Neural progenitor cell (in vitro differentiated cells): ENCODE measurements around the gene ADCY5. TPM values are rescaled to one million over a fixed set of nuclear protein-coding genes. Genes with fewer than 3 reads are reported as not detected.

Source experiments
- DNase-seq: peaks from one replicate; pipeline ENCODE4 v3.0.0-alpha.2; 2016; ENCODE audit warnings: low spot score
- H2AFZ ChIP-seq: fragments of 200-600 bp; sonication (generic); replicated peaks from 2 replicates; pipeline ENCODE4 v1.6.1; 2016; ENCODE audit warnings: antibody characterized with exemption
- H3F3A ChIP-seq: fragments of 200-600 bp; sonication (generic); 2 replicates; pipeline ENCODE4 v1.6.1; 2016; ENCODE audit warnings: antibody characterized with exemption, low read depth
- H3K27ac ChIP-seq: fragments of 200-600 bp; sonication (generic); 2 replicates; pipeline ENCODE4 v1.5.1; 2016; ENCODE audit warnings: mild to moderate bottlenecking
- H3K27me3 ChIP-seq: fragments of 200-600 bp; sonication (generic); 2 replicates; pipeline ENCODE4 v1.6.1; 2016; ENCODE audit warnings: mild to moderate bottlenecking, moderate library complexity
- H3K36me3 ChIP-seq: fragments of 200-600 bp; sonication (generic); 2 replicates; pipeline ENCODE4 v1.5.1; 2016
- H3K4me1 ChIP-seq: fragments of 200-600 bp; sonication (generic); 2 replicates; pipeline ENCODE4 v1.6.1; 2016; ENCODE audit warnings: mixed run types
- H3K4me2 ChIP-seq: fragments of 200-600 bp; sonication (generic); 2 replicates; pipeline ENCODE4 v1.6.1; 2016
- H3K4me3 ChIP-seq: fragments of 200-600 bp; sonication (generic); 2 replicates; pipeline ENCODE4 v1.5.1; 2016
- H3K79me2 ChIP-seq: fragments of 200-600 bp; sonication (generic); 2 replicates; pipeline ENCODE4 v1.6.1; 2016; ENCODE audit warnings: low read depth
- H3K9ac ChIP-seq: fragments of 200-600 bp; sonication (generic); 2 replicates; pipeline ENCODE4 v1.6.1; 2016
- H3K9me3 ChIP-seq: fragments of 200-600 bp; sonication (generic); 2 replicates; pipeline ENCODE4 v1.5.1; 2016; ENCODE audit warnings: low read depth
- H4K20me1 ChIP-seq: fragments of 200-600 bp; sonication (generic); 2 replicates; pipeline ENCODE4 v1.6.1; 2016; ENCODE audit warnings: low read depth
- H3K27ac Mint-ChIP-seq: 3 replicates; pipeline ENCODE4 v1.8.0; 2021; ENCODE audit warnings: mixed read lengths
- H3K27me3 Mint-ChIP-seq: 2 replicates; pipeline ENCODE4 v1.8.0; 2022; ENCODE audit warnings: low read depth, mild to moderate bottlenecking, inconsistent platforms, moderate library complexity, mixed read lengths; ENCODE audit not compliant: insufficient read depth
- H3K36me3 Mint-ChIP-seq: 3 replicates; pipeline ENCODE4 v1.8.0; 2021; ENCODE audit warnings: mixed read lengths
- H3K4me1 Mint-ChIP-seq: 3 replicates; pipeline ENCODE4 v1.8.0; 2021; ENCODE audit warnings: mixed read lengths
- H3K4me3 Mint-ChIP-seq: 3 replicates; pipeline ENCODE4 v1.8.0; 2021; ENCODE audit warnings: mild to moderate bottlenecking, moderate library complexity, mixed read lengths
- H3K9me3 Mint-ChIP-seq: 3 replicates; pipeline ENCODE4 v1.8.0; 2020; ENCODE audit warnings: mixed read lengths
- EZH2 ChIP-seq: fragments of 200-600 bp; sonication (generic); IDR thresholded peaks from 2 replicates; pipeline ENCODE4 v1.6.1; 2017; ENCODE audit warnings: antibody characterized with exemption, mild to moderate bottlenecking, moderate library complexity
- EZH2phosphoT487 ChIP-seq: fragments of 200-600 bp; sonication (generic); IDR thresholded peaks from 2 replicates; pipeline ENCODE4 v1.6.1; 2017; ENCODE audit warnings: antibody characterized with exemption
- total RNA-seq: library from RNA; depleted of rRNA; stranded (reverse); fragments of >200 nt; gene quantifications from 2 replicates; pipeline ENCODE4 v1.2.3, GENCODE V29; 2015; ENCODE audit warnings: low replicate concordance
- TF ChIP-seq, protein P1 (sequence below): fragments of 200-600 bp; sonication (generic); IDR thresholded peaks from 2 replicates; pipeline ENCODE4 v1.5.1; 2017; ENCODE audit warnings: antibody characterized with exemption, mild to moderate bottlenecking

The ADCY5 gene
- total RNA-seq, 1 donor from 2014 or later: 1.6 TPM

DNA sequence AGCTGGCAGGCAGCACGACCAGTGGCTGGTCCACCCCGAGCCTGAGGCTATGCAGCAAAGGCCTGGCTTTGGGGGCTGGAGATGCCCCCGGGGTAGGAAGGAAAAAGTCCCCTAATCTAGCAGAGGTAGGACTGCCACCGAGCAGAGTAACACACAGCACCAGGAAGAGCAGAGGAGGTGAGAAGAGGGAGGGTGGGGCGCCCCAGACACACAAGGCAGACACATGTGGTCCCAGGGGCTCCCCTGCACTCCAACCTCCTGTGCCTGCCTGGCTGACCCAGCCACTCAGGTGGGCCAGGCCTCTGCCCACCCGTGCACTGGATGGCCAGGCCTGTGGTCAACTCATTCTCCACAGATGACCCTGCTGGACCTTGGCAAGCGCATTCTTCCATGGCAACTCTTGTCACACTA is 112.4 kb downstream of the ADCY5 start:
- no peak overlapping the region for H2AFZ ChIP-seq
- no peaks in the 10 kb centered on the region for H3K36me3 ChIP-seq
- no peak overlapping the region for H3K4me2 ChIP-seq
- H3F3A ChIP-seq: no peaks in the 10 kb centered on the region
- no peak overlapping the region for H3K27ac ChIP-seq
- peaks cover 4% of the 10 kb centered on the region for H3K27me3 Mint-ChIP-seq
- no peaks in the 10 kb centered on the region for H3K79me2 ChIP-seq
- no peaks in the 10 kb centered on the region for H4K20me1 ChIP-seq
- H3K4me1 Mint-ChIP-seq: no peaks in the 10 kb centered on the region
- H3K9me3 Mint-ChIP-seq: peaks cover 2% of the 10 kb centered on the region
- H3K4me3 ChIP-seq: no peak overlapping the region
- H3K27me3 ChIP-seq: no peaks in the 10 kb centered on the region
- peaks cover under 1% of the 10 kb centered on the region for H3K4me1 ChIP-seq
- H3K4me3 Mint-ChIP-seq: no peak overlapping the region
- no peaks in the 10 kb centered on the region for H3K9me3 ChIP-seq
- no peak for DNase-seq
- no peaks in the 10 kb centered on the region for H3K36me3 Mint-ChIP-seq
- no peak overlapping the region for H3K27ac Mint-ChIP-seq
- no peak overlapping the region for H3K9ac ChIP-seq
- TF ChIP-seq, protein P1, sequence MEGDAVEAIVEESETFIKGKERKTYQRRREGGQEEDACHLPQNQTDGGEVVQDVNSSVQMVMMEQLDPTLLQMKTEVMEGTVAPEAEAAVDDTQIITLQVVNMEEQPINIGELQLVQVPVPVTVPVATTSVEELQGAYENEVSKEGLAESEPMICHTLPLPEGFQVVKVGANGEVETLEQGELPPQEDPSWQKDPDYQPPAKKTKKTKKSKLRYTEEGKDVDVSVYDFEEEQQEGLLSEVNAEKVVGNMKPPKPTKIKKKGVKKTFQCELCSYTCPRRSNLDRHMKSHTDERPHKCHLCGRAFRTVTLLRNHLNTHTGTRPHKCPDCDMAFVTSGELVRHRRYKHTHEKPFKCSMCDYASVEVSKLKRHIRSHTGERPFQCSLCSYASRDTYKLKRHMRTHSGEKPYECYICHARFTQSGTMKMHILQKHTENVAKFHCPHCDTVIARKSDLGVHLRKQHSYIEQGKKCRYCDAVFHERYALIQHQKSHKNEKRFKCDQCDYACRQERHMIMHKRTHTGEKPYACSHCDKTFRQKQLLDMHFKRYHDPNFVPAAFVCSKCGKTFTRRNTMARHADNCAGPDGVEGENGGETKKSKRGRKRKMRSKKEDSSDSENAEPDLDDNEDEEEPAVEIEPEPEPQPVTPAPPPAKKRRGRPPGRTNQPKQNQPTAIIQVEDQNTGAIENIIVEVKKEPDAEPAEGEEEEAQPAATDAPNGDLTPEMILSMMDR: no peak
- no peak for TF ChIP-seq EZH2phosphoT487
- no peak for TF ChIP-seq EZH2

DNA sequence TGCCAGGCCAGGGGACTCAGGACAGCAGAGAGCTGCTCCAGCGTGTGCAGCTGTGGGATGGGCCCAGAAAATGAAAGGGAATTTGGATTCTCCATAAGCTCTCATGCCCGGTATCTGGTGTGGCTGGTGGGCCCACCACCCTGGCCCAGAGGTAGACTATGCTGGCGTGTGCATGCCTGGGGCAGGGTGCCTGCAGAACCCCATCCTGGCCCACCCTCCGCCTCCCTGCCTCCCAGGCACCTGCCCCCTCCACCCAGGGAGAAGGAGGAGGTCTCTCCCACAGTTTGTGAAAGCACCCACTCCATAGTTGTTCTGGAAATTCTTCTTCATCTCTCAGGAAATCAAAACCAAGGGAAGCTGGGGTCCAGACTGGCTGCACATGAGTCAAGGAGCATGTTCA is 112.9 kb downstream of the ADCY5 start:
- Mint-ChIP-seq H3K4me3 (no peak overlapping the region), H3K27me3 (peaks cover 4% of the 10 kb centered on the region), H3K27ac (no peak overlapping the region), H3K36me3 (no peaks in the 10 kb centered on the region), H3K4me1 (no peaks in the 10 kb centered on the region), H3K9me3 (peaks cover 2% of the 10 kb centered on the region)
- no peaks in the 10 kb centered on the region for H3F3A ChIP-seq
- no peak overlapping the region for H3K4me3 ChIP-seq
- H4K20me1 ChIP-seq: no peaks in the 10 kb centered on the region
- no peaks in the 10 kb centered on the region for H3K9me3 ChIP-seq
- TF ChIP-seq EZH2phosphoT487 (no peak), EZH2 (no peak)
- TF ChIP-seq, protein P1: no peak
- H3K4me1 ChIP-seq: peaks cover 5% of the 10 kb centered on the region
- DNase-seq: no peak
- no peak overlapping the region for H2AFZ ChIP-seq
- H3K9ac ChIP-seq: no peak overlapping the region
- no peaks in the 10 kb centered on the region for H3K79me2 ChIP-seq
- no peaks in the 10 kb centered on the region for H3K27me3 ChIP-seq
- H3K36me3 ChIP-seq: no peaks in the 10 kb centered on the region
- no peak overlapping the region for H3K27ac ChIP-seq
- no peak overlapping the region for H3K4me2 ChIP-seq

DNA sequence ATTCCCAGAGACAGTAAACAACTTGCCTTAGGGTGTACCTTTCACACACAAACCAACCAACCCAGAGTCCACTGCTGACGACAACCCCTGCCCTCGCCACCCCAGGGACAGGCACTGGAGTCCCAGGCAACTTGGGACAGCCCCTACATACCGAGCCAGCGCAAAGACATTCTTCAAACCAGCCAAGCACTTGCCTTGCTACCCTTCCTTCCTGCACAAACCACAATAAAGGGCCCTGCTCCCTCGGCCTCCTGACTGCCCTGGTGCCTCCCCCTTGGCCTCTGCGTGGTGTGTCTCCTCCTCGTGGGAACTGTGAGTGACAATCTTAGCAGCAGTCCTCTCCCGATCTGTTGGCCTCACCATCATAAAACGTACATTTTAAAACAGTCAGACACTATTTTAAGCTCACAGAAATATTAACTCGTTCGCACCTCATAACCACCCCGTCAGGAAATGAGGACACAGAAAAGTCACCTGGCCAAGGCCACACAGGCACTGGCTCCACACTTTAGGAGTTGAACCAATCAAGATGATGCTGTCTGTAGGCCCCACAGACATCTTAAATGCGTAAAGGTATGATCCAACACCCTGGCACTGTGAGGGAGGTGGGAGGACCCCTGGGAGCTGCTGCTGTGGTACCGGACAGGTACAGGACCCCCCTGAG is 113.8 kb downstream of the ADCY5 start:
- no peak overlapping the region for H3K9ac ChIP-seq
- no peak overlapping the region for H2AFZ ChIP-seq
- Mint-ChIP-seq H3K27me3 (peaks cover 6% of the 10 kb centered on the region), H3K4me1 (no peaks in the 10 kb centered on the region), H3K36me3 (no peaks in the 10 kb centered on the region), H3K4me3 (no peak overlapping the region), H3K27ac (no peak overlapping the region), H3K9me3 (peaks cover 2% of the 10 kb centered on the region)
- H3K36me3 ChIP-seq: no peaks in the 10 kb centered on the region
- H3K79me2 ChIP-seq: no peaks in the 10 kb centered on the region
- H3K4me1 ChIP-seq: peaks cover 8% of the 10 kb centered on the region
- H4K20me1 ChIP-seq: no peaks in the 10 kb centered on the region
- no peak overlapping the region for H3K4me3 ChIP-seq
- TF ChIP-seq EZH2phosphoT487 (no peak), EZH2 (no peak)
- TF ChIP-seq, protein P1: no peak
- H3K27ac ChIP-seq: no peak overlapping the region
- no peaks in the 10 kb centered on the region for H3K27me3 ChIP-seq
- no peak for DNase-seq
- no peaks in the 10 kb centered on the region for H3F3A ChIP-seq
- no peak overlapping the region for H3K4me2 ChIP-seq
- H3K9me3 ChIP-seq: no peaks in the 10 kb centered on the region
